Femur (tissue), 1 donor: ENCODE data around the gene WDR11.

Experiments used
- DNase-seq: peaks from one replicate; pipeline ENCODE4 v3.0.0-alpha.2; 2017

Gene WDR11, protein sequence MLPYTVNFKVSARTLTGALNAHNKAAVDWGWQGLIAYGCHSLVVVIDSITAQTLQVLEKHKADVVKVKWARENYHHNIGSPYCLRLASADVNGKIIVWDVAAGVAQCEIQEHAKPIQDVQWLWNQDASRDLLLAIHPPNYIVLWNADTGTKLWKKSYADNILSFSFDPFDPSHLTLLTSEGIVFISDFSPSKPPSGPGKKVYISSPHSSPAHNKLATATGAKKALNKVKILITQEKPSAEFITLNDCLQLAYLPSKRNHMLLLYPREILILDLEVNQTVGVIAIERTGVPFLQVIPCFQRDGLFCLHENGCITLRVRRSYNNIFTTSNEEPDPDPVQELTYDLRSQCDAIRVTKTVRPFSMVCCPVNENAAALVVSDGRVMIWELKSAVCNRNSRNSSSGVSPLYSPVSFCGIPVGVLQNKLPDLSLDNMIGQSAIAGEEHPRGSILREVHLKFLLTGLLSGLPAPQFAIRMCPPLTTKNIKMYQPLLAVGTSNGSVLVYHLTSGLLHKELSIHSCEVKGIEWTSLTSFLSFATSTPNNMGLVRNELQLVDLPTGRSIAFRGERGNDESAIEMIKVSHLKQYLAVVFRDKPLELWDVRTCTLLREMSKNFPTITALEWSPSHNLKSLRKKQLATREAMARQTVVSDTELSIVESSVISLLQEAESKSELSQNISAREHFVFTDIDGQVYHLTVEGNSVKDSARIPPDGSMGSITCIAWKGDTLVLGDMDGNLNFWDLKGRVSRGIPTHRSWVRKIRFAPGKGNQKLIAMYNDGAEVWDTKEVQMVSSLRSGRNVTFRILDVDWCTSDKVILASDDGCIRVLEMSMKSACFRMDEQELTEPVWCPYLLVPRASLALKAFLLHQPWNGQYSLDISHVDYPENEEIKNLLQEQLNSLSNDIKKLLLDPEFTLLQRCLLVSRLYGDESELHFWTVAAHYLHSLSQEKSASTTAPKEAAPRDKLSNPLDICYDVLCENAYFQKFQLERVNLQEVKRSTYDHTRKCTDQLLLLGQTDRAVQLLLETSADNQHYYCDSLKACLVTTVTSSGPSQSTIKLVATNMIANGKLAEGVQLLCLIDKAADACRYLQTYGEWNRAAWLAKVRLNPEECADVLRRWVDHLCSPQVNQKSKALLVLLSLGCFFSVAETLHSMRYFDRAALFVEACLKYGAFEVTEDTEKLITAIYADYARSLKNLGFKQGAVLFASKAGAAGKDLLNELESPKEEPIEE

DNA sequence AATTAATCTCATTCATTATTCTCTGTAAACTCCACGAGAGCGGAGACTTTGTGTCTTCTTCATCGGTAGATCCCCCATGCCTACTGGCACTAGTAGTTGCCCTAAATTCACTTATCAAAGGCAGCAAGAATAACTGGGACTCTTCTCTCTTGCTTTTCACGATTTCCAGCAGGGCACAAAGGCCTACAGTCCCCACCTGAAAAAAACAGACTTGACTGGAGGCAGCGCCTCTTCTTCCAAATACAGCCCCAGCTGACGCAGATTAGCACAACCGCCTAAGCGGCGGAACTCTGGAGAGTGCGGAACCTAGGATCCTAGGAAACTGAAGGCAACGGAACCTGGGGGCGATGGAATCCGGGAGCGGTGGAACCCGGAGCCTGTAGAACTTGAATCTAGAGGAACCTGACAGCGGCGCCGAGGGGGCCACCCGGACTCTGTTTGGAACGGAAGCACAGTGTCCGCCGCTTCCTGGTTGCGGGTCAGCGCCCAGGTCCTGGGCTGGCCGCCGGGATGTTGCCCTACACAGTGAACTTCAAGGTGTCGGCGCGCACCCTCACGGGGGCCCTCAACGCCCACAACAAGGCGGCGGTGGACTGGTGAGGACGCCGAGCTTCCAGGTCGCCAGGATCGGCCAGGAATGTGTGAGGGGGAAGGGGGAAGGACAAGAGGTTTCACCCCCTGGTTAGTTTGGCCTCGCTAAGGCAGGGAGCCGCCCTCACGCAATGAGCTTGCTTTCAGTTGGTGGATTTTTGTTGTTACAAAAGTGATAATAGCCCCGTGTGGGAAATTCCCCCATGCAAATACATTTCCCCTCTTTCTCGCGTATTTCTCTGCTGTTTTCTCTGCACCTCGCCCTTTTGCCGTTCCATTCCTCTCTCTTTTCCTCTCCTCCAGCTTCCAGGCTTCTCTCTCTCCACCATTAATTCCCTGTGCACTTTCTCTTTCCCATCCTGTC, at the start of gene WDR11:
WDR11 (plus strand) TSS at position 452 of the 955 bp plus-strand sequence; CDS start at position 511, 59 bp downstream.
- DNase-seq: peak; percentile 93

DNA sequence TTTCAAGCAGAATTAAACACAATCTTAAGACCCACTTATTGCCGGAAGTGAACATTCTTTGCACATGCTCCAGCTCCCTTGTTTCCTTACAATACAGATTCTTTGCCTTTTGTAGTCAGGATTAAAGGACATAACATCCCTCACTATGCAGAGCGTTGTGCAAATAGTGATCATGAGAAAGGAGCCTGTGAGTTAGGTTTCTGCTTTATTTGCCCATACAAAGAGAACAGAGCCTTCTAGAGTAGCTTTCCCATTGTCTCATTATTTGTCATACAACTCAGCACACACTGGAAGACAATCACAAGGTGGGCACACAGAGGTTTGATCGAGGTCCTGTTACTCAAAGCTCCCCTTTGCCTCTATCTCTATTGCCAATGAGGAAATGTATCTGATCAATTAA, 48.2 kb upstream of the WDR11 start:
- no peak for DNase-seq

DNA sequence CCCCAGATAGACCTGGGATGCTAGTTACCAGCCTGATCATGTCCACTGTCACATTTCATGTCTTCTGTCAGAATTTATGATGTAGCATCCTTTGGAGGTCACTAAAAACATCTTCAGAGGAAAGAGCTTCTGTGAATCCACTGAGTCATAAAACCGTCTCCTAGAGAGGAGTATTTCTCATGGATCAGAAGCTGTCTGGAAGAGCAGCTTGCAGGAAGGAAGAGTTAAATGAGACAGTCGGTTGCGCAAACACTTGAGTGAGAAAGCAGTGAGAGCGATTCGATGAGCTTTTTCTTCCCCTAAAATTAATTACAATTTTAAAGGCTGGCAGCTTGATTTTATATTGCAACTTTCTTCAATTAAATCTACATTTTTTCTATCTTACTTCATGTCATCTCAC, 47.2 kb upstream of the WDR11 start:
- no peak for DNase-seq

DNA sequence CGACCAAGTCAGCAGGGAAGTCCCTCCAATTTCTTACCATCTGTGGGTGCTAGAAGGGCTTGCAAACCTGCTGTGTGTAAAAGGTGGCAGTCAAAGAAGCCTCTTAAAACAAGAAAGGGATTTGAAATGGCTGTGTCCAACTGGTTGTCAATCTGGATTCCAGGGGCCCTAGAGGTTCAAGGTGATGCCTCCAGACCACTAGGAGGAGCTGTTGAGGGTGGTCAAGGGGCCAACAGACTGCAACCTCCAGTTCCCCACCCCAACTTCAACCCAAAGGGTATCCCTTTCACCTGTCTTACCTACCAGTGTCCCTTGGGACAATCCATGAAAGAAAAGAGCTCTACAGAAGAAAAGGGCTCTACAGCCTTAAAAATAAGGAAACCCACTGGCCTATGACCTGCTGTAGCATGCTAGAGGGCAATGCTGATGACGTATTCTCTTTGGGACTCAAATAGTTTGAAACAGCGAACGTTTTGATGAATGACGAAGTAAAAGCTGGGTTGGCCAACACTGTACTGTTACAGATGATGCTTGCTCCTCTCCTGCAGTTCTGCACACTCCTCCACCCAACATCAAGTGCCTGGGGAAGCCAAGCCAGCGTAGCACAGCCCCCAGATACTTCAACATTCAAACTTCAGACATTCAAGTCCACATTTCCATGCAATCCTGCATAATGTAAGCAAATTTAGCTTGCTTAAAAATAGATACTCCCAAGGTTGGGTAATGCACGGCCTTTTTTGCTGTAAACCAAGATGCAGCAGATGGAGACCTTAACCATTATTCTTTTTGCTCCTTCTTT, 45.9 kb upstream of the WDR11 start:
- DNase-seq: no peak

DNA sequence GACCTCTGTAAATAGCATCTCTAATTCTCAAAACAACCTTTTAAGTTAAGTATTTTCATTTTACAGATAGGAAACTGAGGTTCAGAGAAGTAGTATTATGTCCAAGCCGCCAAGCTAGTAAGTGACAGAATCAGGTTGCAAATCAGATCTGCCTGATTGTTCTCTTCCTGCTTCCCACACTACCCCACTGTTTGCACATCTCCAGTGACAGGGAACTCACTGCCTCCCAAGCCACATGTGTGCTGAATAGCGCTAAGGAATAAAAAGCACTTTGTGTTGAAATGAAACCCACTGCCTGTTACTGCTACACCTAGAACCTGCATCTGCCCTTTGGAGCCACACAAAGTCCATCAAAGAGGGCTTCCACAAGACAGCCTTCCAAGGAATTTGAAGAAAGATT, 45.1 kb upstream of the WDR11 start:
- no peak for DNase-seq

DNA sequence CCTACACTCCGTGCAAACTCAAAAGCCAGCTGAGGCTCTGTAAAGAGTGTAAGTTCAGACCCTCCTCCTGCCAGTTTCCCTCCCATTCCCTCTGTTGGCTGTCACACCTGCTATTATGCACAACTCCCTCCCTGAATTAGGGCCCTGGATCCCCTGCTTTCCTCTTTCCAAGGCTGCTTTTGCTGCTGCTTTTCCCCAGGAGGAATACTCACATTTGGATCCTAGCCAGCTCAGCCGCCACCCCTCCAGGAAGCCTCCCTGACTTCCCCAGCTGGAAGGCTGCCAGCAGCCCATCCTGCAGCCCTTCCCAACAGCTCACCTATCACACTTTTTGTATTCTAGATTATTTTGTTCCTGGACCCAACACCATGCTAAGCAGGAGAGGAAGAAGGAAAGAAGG, 40.9 kb upstream of the WDR11 start:
- no peak for DNase-seq

DNA sequence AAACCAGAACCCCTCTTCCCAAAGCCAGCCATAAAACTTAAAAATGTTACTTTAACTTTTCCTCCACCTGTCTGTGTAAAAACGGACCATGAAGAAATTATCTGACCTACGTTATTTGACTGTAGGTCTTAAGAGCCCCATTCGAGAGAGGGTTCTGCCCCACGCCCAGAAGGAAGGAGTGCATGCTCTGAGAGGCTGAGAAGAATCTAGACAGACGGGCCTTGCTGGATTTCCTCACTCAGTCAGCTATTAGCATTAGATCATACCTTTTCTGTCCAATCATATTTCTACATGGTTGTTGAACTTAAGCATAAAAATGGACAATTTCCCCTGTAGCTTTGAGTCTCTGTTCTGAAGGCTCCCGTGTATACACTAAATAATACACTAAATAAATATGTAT, 38.1 kb upstream of the WDR11 start:
- no peak for DNase-seq

DNA sequence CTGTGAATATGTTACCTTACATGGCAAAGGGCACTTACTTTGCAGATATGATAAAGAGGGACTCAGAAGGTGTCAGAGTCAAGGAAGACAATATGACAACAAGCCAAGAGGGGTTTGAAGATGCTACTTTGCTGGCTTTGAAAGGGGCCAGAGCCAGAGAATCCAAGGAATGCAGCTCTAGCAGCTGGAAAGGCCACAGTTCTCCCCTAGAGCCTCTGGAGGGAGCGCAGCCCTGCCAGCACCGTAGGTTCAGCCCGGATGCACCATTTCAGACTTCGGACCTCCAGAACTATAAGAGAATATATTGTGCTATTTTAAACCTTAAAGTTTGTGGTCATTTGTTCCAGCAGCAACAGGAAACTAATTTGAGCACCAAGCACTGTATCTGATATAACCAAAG, 32.9 kb upstream of the WDR11 start:
- no peak for DNase-seq

DNA sequence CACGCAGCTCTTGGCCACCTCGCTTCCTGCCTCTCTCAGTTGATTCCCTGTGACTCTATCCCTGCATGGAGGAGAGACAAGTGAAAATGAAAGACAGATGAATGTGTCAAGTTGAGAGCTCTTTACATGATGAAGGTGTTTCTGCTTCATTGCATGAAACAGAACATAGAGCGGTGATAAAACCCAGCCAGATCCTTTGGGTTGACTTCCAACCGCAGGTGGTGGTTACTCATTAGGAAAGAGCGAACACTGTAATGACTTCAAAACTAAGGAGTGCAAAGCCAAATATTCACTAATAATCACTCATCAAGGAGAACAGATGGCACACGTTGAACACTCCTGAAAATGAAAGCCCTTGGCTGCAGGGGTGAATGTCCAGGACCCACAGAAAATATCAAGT, 31.8 kb upstream of the WDR11 start:
- no peak for DNase-seq

DNA sequence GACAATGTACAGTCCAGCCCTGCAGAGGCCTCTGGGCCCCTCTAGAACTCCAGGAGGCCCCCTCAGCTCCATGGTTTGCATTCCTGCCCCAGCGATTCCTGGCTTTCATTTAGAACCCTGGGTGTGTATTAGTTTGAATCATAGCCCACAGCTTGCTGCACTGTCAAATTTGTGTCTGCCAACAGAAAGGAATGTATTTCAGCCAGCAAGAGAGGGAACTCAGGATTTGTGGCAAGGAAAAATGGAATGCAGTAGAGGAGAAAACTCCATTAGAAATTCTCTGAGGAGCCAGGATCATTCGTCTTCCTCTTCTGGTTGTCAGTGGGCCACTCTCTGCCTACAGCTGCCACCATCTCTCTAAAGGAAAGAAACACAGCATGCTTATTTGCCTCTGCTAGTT, 27.9 kb upstream of the WDR11 start:
- DNase-seq: no peak

DNA sequence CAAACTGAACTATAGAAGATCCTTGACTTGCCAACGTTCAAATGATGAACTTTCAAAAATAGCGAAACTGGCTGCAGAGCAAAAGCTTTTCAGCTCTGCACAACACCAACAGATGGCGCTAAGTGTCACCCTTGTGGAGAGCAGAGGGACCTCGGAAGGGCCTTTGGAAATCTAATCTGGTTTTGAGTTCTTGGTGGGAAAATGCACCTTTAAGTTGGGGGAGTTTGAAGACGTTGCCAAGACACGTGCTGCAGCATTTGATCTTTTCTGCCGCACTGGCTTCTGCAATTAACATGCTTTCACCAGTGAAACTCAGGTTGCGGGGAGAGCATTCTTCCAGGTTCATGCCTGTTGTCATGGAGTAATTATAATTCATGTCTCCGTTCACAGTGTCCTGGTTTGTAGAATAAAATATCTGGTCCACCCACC, 26.3 kb upstream of the WDR11 start:
- peak; percentile 37 for DNase-seq

DNA sequence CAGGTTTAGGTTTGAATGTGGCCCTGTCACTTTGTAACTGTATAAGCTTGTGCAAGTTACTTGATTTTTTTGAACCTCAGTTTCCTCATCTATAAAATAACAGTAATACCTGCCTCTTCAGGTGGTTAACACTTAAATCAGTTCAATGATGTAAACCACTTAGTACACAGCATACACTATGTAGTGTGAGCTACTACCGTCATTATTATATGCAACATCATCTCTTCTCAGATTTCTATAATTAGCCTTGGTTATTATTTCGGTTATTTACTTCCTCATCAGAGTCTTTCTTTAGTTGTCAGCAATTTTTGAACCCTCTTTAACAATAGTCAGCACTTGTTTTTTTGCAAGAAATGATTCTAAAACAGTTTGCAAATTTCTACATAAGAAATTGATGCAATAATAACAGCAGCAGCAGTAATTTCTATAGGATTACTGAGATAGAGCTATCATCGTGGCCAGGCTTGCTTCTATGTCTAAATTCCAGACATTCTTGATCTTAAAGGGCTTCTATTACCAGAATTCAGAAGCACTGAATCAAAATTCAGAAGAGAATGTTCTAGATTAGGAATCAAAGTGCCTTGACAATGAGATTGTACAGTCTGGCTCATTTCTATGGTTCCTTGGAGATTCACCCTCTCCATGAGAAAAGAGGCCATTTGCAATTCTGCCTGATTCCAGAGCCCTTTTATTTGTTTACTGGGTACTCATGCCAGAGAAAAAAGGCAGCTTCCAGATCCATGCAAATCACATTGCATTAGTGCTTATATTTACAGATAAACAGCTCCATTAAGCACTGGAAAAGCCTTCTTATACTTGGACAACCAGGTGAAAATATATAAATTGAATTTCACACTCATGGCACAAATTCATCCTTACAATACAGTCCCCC, 25.0 kb upstream of the WDR11 start:
- no peak for DNase-seq

DNA sequence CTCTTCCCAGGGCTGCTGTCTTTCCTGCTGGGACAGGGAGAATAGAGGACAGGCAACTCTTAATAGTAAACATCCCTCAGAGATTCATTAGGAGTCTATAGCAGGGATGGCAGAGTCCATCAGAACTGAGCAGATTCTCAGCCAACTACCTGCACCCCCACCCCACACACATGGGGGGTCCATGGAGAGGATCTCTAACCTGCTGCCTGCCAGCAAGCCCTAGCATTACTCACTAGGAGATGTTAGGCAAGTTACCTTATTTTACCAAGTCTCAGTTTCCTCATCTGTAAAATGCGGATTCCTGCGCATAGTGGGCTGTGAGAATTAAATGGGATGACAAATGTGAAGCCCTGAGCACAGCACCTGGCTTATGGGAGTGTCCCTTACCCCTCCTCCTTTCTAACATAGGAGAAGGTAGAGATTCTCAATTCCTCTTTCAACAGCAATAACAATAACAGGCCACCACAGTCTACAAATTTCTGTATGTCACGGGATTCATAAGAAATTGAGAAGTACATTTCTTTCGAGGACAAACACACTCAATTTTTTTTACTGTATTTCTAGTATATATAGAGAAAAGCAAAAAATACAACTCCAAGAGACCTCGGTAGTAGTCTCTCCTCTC, 23.8 kb upstream of the WDR11 start:
- no peak for DNase-seq

DNA sequence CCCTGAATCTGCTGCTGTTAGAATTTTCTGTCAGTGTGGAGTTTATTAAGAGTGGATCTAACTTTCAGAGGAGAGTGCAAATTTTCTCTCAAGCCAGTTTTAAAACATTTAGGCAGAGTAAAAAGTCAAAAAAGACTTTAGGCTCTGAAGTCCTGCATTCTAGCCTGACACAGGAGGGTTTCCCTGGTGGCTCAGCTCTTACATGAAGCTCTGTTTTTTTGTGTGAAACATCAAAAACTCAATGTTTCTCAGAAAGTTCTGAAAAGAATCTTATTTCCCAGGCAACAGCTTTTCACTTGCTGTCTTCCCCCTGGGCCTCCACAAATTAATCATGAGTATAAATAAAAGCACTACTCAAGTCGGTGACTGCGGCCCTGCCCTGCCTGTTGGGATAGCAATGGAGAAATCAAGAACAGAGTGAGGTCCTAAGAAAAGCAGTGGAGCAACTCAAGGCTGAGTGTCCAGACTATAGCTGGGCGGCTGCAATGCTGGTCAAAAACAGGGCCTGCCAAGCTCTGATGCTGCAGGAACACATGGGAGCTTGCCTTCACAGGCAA, 22.3 kb upstream of the WDR11 start:
- DNase-seq: no peak

DNA sequence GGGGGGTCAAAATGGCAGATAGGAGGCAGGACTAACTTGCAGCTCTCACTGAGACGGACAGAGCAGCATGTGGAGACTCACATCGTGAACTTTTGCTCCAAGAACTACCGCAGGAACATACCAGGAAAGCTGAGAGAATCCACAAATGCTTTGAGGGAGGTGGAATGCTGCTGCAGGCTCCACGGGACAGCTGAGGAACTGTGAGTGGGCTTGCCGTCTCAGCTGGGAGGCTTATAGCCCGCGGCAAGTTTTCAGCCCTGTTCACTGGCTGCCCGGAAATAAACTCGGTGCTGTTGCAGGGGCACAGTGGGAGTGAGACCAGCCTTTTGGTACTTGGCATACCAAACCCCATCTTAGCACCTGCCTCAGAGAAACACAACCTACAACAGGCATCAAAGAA, 19.1 kb upstream of the WDR11 start:
- no peak for DNase-seq

DNA sequence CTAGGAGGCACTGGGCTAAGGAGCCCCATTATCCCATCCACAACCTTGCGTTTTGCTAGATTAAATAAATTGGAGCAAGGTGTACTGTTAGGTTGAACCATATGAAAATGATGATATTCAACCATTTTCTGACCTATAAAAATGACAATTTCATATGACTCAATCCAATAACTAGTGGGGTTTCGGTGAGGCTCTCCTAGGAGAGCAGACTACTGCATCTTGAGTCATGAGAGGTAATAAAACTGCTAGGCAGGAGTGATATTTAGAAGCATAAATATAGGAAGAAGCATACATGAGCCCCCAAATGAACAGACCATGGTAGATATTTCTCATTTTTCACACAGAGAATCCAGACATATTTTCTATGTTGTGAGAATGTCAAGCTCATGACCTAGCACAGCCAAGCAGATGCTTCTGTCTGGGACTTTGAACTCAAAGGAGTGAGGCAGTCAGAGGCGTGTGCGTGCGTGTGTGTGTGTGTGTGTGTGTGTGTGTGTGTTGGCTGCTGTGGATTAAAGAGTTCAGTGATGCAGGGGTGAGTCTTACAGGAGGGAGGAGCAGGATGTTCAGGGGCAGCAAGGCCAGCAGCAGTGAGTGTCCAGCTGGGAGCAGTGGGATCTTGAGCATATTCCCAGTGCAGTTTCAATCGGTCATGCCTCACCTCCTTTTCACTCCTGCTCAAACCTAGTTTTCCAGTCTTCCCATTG, 17.8 kb upstream of the WDR11 start:
- DNase-seq: no peak

DNA sequence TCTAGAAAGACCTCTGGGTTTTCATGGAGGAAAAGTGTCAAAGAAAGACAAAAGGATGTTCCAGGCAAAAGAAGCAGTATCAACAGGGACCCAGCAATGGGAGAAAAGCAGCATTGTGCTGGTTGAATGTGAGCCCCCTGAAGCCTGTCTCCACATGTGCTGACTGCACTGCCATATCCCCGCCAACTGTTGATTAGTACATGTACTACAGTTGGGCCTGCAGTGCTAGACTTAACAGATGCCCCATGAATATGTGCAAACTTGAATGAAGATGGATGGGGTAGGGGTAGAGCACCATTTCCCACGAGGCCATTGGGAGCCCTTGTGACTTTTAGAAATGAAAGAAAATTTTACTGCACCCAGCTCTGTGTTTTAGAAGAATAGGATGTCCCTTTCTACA, 15.6 kb upstream of the WDR11 start:
- DNase-seq: no peak

DNA sequence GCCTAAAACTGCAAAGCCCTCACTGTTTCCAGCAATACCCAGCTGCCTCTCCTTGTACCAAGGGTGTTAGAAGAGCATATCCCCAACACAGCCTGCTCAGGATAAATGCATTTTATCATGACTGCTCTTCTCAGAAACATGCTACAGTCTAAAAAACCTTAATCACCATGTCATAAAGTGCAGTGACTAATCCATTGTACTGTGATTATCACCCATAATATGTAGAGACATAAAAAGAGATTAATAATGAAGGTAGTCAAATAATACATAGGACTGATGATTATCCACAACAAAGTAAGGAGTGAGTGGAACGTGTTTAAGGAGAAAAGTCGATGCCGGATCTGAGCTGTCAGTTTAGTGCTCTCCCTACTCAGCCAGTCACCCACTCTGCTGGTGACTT, 12.2 kb upstream of the WDR11 start:
- no peak for DNase-seq
